ENCODE results near the gene IL36A.

GRCh38 chr2:112994648-112995047 lies 10.6 kb upstream of the IL36A start:
- TF ChIP-seq SP1 (IDR thresholded peaks at IDR 0.05), result no peak
- TF ChIP-seq L3MBTL2 (conservative IDR thresholded peaks at IDR 0.05), result no peak
- TF ChIP-seq, protein P1, sequence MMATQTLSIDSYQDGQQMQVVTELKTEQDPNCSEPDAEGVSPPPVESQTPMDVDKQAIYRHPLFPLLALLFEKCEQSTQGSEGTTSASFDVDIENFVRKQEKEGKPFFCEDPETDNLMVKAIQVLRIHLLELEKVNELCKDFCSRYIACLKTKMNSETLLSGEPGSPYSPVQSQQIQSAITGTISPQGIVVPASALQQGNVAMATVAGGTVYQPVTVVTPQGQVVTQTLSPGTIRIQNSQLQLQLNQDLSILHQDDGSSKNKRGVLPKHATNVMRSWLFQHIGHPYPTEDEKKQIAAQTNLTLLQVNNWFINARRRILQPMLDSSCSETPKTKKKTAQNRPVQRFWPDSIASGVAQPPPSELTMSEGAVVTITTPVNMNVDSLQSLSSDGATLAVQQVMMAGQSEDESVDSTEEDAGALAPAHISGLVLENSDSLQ (IDR thresholded peaks at IDR 0.05), result no peak
- no peak for TF ChIP-seq FOXA1 (IDR thresholded peaks at IDR 0.05)
- TF ChIP-seq FOXK2 (IDR thresholded peaks at IDR 0.05), result no peak
- no peak for TF ChIP-seq HDGF (IDR thresholded peaks at IDR 0.05; ENCODE audit: borderline replicate concordance)
- no peak for TF ChIP-seq SUZ12 (IDR thresholded peaks at IDR 0.05)
- no peak for TF ChIP-seq ELF4 (IDR thresholded peaks at IDR 0.05)
- no peak for TF ChIP-seq CTBP1 (IDR thresholded peaks at IDR 0.05; ENCODE audit: borderline replicate concordance)
- TF ChIP-seq ARNT (IDR thresholded peaks at IDR 0.05), result no peak
- no peak for TF ChIP-seq NFRKB (IDR thresholded peaks at IDR 0.05)
- TF ChIP-seq BHLHE40 (IDR thresholded peaks at IDR 0.05; ENCODE audit: borderline replicate concordance), result no peak
- TF ChIP-seq TARDBP (IDR thresholded peaks at IDR 0.05), result no peak
